T-helper 22 cell (primary cell): ENCODE data around the gene RAE1.

ENCODE experiments used
- DNase-seq: peaks from one replicate; pipeline ENCODE4 v3.0.0-alpha.2; 2020; ENCODE audit warnings: low read depth

The RAE1 gene

DNA sequence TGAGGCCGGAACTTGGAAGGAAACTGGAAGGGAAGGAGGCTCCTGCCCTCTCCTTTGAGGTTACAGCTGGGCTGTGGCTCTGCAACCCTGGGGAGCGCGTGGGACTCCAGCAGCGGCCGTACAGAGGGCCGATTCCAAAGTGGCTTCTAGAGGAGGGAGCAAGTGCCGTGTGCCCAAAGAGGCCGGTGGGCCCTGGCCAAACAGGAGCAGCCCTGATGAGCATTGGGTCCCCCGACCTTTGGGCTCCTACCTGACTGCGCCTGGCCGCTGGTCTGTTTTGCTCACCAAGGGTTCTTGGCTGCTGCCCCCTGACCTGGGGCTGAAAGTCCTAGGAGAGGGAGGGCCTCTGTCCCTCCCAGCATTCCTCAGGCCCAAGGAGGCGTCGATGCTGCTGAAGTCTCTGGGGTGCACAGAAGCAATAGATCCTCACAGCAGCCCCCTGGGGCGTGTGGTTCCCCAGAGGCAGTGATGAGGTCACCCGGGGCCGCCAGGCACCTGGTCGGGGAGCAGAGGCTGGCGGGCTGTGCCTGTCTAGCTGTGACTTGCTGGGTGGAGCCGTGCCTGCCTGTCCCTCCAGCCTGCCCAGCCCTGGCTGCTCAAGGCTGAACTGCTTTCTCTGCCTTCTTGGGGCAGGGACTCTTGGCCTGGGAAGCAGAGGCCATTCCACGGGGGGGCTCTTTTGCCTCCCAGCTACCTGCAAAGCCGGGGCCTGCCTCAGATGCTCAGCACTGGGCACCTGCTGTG lies 49.9 kb downstream of the RAE1 start:
- no peak for DNase-seq

DNA sequence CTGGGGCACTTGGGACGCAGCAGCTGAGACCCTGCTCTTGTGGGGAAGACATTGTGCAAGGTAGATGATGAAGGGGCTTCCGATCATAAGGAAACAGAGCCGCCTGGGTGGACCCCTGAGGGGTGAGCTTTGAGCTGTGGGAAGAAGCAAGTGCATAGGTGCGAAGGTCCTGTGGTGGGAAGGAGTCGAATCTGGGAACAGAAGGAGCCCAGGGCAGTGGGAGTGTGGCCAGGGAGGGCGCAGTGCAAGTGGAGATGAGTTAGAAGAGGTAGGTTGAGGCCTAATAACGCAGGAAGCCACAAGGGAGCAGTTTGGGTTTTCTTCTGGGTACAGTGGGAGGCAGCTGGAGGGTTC lies 50.5 kb downstream of the RAE1 start:
- no peak for DNase-seq

- no peak for DNase-seq
Observed at GRCh38 chr20:57402206-57403125, 51.4 kb downstream of the RAE1 start.

DNA sequence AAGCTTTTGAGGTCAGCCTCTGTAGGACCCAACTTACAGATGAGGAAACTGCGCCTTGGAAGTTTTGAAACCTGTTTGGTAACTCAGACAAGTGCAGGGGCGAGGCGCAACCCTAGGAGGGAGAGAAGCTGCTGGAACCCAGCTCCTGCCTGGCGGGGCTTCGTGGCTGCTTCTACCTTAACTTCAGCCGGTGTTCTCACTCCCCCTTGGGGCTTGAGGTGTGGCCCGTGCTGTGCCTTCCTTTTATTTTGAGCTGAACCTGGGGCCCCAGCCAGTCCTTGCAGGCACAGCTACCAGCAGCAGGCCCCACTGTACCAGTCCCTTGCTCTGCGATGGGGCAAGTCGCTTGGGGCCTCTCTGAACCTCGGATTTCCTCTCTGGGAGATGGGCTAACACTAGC lies 52.2 kb downstream of the RAE1 start:
- DNase-seq = no peak

- DNase-seq = no peak
Observed at GRCh38 chr20:57404006-57404405, 53.0 kb downstream of the RAE1 start.

GRCh38 chr20:57404419-57405072 lies 53.5 kb downstream of the RAE1 start:
- DNase-seq = no peak

DNA sequence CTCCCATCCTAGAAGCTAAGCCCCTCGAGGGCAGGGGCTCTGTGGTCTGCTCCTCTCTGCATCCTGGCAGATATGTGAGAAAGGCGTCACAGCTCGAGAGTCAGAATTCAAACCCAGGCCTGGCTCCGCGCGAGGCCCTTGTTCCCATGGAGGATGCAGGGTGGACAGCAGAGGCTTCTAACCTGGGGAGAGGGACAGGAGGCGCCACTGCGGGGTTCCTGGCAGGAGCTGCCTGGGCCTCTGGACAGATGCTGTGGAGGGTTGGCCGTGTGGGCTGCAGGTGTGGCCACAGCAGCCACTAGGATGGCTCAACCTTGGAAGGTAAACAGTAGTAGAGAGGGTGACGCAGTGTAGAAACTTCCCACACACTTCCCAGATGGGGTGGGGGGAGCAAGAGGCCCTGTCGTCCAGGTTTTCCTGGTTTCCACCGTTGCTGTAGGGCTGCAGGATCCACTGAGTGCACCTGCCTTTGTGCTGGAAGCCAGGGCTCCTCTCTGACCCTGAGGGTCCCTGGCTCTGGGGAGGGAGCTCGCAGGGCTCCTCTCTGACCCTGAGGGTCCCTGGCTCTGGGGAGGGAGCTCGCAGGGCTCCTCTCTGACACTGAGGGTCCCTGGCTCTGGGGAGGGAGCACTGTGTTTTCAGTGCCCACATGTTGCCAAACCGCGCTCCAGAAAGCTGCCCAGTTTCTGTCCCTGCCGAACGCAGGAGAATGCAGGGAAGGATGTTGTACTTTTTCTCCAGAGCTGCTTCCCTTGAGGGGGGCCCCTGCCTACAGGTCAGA lies 54.4 kb downstream of the RAE1 start:
- no peak for DNase-seq

- DNase-seq = no peak
Observed at GRCh38 chr20:57407541-57407956, 56.5 kb downstream of the RAE1 start.

GRCh38 chr20:57408131-57408530 lies 57.1 kb downstream of the RAE1 start:
- DNase-seq = no peak

DNA sequence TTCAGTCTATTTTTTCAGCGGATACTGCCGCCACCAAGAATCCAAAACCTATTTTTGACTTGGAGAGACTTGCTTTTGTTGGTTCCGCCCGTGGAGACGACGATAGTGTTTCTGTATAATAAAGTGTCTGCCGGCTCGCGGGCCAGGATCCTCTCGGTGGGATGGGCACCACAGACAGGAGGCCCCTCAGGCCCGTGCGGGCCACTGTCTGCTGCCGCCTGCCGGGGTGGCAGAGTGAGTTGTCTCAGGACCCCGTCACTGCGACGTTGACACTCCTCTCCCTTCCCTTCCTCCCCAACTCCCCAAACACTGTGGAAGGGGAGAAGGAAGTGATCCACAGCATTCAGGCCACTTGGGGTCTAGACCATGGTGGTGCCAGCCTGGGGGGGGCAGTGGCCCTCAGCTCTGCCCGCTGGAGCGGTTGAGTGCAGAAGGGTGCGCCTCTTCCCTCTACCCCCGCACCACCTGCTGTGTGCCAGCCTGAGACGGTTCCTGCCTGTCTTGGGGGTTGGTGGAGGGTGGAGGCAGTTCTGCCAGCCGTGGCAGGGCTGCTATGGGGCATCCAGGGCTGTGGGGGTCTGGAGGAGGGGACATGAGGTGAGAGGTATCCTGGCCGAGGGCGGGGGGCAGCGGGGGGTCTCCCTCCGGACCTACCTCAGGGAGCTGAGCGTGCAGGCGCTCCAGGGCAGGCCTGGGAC lies 57.6 kb downstream of the RAE1 start:
- DNase-seq = no peak

- no peak for DNase-seq
Observed at GRCh38 chr20:57409316-57409671, 58.2 kb downstream of the RAE1 start.

DNA sequence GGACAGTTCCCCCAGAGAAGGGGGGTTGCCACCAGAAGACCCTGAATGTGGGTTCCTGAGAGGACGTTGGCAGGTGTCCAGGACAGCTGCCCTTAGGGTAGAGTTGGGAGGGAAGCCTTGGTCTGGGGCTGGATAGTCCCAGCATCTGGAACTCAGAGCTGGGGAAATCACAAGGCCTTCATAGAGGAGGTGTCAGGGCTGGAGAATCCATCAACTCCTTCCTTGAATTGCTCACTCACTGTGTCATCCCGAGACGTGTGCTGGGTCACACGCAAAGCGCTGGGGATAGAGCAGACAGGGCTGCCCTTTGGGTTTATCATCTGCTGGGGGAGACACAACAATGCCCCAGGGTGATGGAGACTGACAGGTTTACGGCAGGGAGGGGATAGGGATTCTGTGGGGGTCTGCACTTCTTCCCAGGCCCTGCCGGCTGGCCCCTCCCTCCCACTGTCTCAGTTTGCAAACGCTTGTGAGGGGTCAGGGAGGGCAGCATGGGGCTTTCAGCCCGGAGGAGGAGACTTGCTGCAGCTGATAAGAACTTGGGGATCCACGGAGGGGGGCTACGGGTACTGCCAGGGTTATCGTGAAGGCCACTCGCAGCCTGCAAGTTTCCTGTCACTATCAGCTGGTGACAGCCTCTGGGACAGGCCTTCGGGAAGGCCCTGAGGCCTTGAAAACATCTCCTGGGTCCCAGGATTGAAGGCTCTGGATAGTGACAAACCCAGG lies 58.8 kb downstream of the RAE1 start:
- DNase-seq = no peak

DNA sequence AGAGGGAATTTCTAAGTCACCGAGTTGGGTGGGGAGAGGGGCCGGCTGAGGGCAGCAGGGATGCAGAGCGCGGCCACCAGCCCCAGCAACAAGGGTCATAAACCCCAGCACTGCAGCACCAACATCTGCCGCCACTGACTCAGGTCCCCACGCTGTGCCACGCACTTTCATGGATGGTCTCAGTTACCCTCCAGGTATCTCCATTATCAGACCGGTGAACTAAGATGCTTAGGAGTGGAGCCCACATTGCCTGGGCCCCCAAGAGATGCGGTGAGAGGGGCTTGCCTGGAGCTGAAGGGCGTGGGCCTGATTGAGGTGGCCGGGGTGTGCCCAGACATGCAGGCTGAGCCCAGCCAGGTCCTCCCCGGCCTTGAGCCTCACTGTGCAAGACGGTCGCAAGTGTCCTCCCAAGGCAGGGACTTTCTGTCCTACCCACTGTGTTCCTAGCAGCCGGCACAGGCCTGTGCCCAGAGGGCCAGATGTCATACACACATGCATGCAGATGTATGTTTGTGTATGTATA lies 59.4 kb downstream of the RAE1 start:
- DNase-seq = no peak

GRCh38 chr20:57410924-57411323 lies 59.9 kb downstream of the RAE1 start:
- no peak for DNase-seq

GRCh38 chr20:57411406-57412283 lies 60.6 kb downstream of the RAE1 start:
- DNase-seq = no peak

GRCh38 chr20:57412347-57413029 lies 61.4 kb downstream of the RAE1 start:
- DNase-seq = no peak

DNA sequence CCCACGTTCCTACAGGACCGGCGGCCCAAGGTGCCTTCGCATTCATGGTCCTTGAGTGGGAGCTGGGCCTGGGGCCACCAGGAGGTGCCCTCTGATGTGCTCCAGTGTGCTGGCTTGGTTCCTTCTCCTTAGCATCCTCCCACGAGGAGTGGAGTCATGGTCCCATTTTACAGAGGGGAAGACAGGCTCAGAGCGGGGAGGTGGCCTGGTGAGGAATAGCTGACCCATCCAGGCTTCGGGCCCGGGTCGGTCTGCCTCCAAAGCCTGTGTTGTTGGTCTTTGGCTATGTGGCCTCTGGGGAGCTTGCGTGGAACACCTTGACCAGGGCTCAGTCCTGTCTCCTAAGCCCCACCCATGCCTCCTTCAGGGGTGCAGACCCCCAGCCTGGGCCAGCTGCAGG lies 62.9 kb downstream of the RAE1 start:
- DNase-seq = no peak

DNA sequence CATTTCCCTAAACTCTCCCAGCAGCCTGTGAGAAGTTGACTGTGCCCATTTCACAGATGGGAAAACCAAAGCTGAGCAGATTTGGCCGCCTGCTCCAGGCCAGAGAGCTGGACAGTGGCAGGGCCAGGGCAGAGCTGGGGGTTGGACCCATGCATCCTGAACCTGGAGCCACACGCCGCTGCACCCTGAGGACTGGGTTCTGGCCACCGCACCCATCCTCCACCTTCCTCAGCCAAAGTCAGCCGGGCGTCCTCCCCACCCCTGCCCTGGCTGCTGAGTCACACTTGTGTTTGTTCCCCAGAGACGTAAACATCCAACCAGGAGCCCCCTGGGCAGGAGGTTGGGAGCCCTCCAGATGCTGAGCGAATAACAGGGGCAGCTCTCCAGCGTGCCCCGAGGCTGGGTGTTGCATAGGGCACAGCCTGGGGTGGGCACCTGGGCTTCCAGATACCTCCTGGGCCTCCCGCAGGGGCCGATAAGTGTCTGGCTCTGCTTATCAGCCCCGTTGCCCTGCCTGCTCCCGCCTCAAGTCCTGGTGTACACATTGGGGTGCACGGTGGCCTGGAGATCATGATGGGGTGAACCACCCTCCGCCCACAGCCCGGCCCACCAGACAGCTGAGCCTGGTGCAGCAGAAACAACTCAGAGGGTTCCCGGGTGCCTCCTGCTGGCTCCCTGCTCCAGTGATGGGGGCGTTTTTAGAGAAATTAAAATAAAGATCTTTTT lies 64.0 kb downstream of the RAE1 start:
- DNase-seq = no peak
